Keratinocyte (primary cell): ENCODE measurements around the gene SNX13. TPM values are rescaled to one million over a fixed set of nuclear protein-coding genes. Genes with fewer than 3 reads are reported as not detected.

Experiments
- DNase-seq: peaks from one replicate; pipeline ENCODE4 v3.0.0-alpha.2; 2011; ENCODE audit warnings: low read depth, missing footprints, low spot score
- FAIRE-seq: peaks from 2 replicates; lab custom pipeline; 2011; peaks lifted over from hg19 to GRCh38; lab: Jason Lieb, UNC
- H2AFZ ChIP-seq: 2 replicates; pipeline ENCODE4 v1.6.0; 2012; ENCODE audit warnings: low read length, control low read depth, inconsistent platforms; ENCODE audit not compliant: control insufficient read depth
- H3K27ac ChIP-seq: 2 replicates; pipeline ENCODE4 v1.5.1; 2011; ENCODE audit warnings: low read length; ENCODE audit not compliant: control insufficient read depth, insufficient read depth
- H3K27me3 ChIP-seq: 3 replicates; pipeline ENCODE4 v1.6.0; 2011; ENCODE audit warnings: low read length; ENCODE audit not compliant: control insufficient read depth, insufficient read depth; ENCODE audit errors: extremely low read depth
- H3K36me3 ChIP-seq, 2 experiments: 2 replicates in 1 of 2; 3 replicates in 1 of 2; pipeline ENCODE4 v1.5.1; 2011; ENCODE audit warnings: low read length in 2 of 2, mild to moderate bottlenecking in 1 of 2; ENCODE audit not compliant: control insufficient read depth in 2 of 2, insufficient read depth in 2 of 2; ENCODE audit errors: extremely low read depth in 1 of 2
- H3K4me1 ChIP-seq: 3 replicates; pipeline ENCODE4 v1.5.1; 2011; ENCODE audit warnings: low read length; ENCODE audit not compliant: control insufficient read depth, insufficient read depth; ENCODE audit errors: extremely low read depth
- H3K4me2 ChIP-seq: 3 replicates; pipeline ENCODE4 v1.6.0; 2011; ENCODE audit warnings: low read depth, low read length; ENCODE audit not compliant: control insufficient read depth, insufficient read depth; ENCODE audit errors: extremely low read depth
- H3K4me3 ChIP-seq, 3 experiments: fragments of 200-600 bp in 1 of 3; sonication (generic) in 1 of 3; 2 replicates in 2 of 3; 3 replicates in 1 of 3; pipeline ENCODE4 v1.5.1; 2011 to 2016; ENCODE audit warnings: low read length in 3 of 3, mild to moderate bottlenecking in 3 of 3, control low read depth in 2 of 3, inconsistent platforms in 1 of 3, low read depth in 1 of 3, mixed read lengths in 1 of 3, mixed run types in 1 of 3, moderate library complexity in 1 of 3; ENCODE audit not compliant: control insufficient read depth in 2 of 3, insufficient read depth in 2 of 3; ENCODE audit errors: extremely low read depth in 1 of 3
- H3K79me2 ChIP-seq: 2 replicates; pipeline ENCODE4 v1.6.0; 2012; ENCODE audit warnings: low read length; ENCODE audit not compliant: control insufficient read depth, insufficient read depth
- H3K9ac ChIP-seq: 3 replicates; pipeline ENCODE4 v1.6.0; 2011; ENCODE audit warnings: low read length; ENCODE audit not compliant: control insufficient read depth, insufficient read depth; ENCODE audit errors: extremely low read depth
- H3K9me1 ChIP-seq: 3 replicates; pipeline ENCODE4 v1.6.0; 2011; ENCODE audit warnings: low read length; ENCODE audit not compliant: control insufficient read depth, insufficient read depth; ENCODE audit errors: extremely low read depth
- H3K9me3 ChIP-seq: 2 replicates; pipeline ENCODE4 v1.5.1; 2012; ENCODE audit warnings: low read depth, low read length; ENCODE audit not compliant: control insufficient read depth
- H4K20me1 ChIP-seq: 3 replicates; pipeline ENCODE4 v1.6.0; 2011; ENCODE audit warnings: low read length; ENCODE audit not compliant: control insufficient read depth, insufficient read depth; ENCODE audit errors: extremely low read depth
- EZH2 ChIP-seq: IDR thresholded peaks from one replicate; pipeline ENCODE4 v1.6.1; 2012; ENCODE audit warnings: inconsistent platforms, mild to moderate bottlenecking, low read length, moderate library complexity
- dilution Hi-C: fragments of 300-500 bp; cut with MboI; formaldehyde crosslinking; loops from one replicate; pipeline ENCODE4 v1.7.0; 2020; ENCODE audit warnings: low sequenced_read_pairs; ENCODE audit not compliant: extremely low pct_ligation_motif_present
- polyA plus RNA-seq, 5 experiments: library from polyadenylated mRNA; depleted of rRNA in 3 of 5; stranded (reverse) in 3 of 5; stranded (forward) in 1 of 5; unstranded in 1 of 5; fragments of >200 nt; gene quantifications; 1 replicate in 1 of 5; 2 replicates in 3 of 5; 3 replicates in 1 of 5; pipeline versions ENCODE4 v1.2.1 to v1.2.3, GENCODE V29; 2011 to 2012; ENCODE audit warnings: missing spikeins in 2 of 5, low read depth in 1 of 5, low replicate concordance in 1 of 5
- TF ChIP-seq, protein P1 (sequence below), 3 experiments: IDR thresholded peaks in 1 of 3; conservative IDR thresholded peaks in 1 of 3; optimal IDR thresholded peaks in 1 of 3; 2 replicates in 2 of 3; 3 replicates in 1 of 3; pipeline versions ENCODE3 to v1.5.1; 2011; ENCODE audit warnings: low read length in 3 of 3, mild to moderate bottlenecking in 3 of 3, moderate library complexity in 2 of 3, control low read depth in 1 of 3, inconsistent platforms in 1 of 3; ENCODE audit not compliant: insufficient read depth in 2 of 3; ENCODE audit errors: extremely low read depth in 1 of 3

Gene SNX13
- polyA plus RNA-seq, 1 donor (not counting 4 experiments of a cell fraction or from before 2014, with no cell fraction given), result 22.6 TPM

DNA sequence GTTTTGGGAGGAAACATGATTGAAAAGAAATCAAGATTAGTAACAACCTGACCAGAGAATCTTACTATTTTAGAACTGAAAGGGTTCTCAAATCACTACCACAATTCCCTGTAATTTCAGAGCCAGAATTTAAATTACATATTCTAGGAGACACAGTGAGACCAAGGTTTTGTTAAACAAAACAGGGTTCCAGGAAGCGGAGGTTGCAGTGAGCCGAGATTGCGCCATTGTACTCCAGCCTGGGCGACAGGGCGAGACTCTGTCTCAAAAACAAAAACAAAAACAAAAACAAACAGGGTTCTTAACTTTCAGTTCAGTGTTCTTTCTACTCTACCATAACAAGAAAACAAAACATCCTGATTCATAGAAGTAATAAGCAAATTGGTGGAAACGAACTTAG lies 57.6 kb downstream of the SNX13 start:
- no peaks in the 10 kb centered on the region for H3K36me3 ChIP-seq
- no peak for DNase-seq
- H4K20me1 ChIP-seq, result no peaks in the 10 kb centered on the region
- no peak overlapping the region for H3K27ac ChIP-seq
- H2AFZ ChIP-seq, result no peak overlapping the region
- H3K4me2 ChIP-seq, result no peak overlapping the region
- FAIRE-seq, result no peak
- H3K4me3 ChIP-seq, result no peak overlapping the region
- H3K79me2 ChIP-seq, result no peaks in the 10 kb centered on the region
- H3K9me1 ChIP-seq, result no peaks in the 10 kb centered on the region
- H3K4me1 ChIP-seq, result no peaks in the 10 kb centered on the region
- dilution Hi-C loops, result no loop called here
- H3K9ac ChIP-seq, result no peak overlapping the region
- no peaks in the 10 kb centered on the region for H3K27me3 ChIP-seq
- H3K9me3 ChIP-seq, result no peaks in the 10 kb centered on the region
- TF ChIP-seq EZH2, result no peak
- TF ChIP-seq, protein P1, sequence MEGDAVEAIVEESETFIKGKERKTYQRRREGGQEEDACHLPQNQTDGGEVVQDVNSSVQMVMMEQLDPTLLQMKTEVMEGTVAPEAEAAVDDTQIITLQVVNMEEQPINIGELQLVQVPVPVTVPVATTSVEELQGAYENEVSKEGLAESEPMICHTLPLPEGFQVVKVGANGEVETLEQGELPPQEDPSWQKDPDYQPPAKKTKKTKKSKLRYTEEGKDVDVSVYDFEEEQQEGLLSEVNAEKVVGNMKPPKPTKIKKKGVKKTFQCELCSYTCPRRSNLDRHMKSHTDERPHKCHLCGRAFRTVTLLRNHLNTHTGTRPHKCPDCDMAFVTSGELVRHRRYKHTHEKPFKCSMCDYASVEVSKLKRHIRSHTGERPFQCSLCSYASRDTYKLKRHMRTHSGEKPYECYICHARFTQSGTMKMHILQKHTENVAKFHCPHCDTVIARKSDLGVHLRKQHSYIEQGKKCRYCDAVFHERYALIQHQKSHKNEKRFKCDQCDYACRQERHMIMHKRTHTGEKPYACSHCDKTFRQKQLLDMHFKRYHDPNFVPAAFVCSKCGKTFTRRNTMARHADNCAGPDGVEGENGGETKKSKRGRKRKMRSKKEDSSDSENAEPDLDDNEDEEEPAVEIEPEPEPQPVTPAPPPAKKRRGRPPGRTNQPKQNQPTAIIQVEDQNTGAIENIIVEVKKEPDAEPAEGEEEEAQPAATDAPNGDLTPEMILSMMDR (optimal IDR thresholded peaks at IDR 0.05 in 1 of 3, IDR thresholded peaks at IDR 0.05 in 1 of 3, conservative IDR thresholded peaks at IDR 0.05 in 1 of 3; ENCODE audit: extremely low read depth in 1 of 3, insufficient read depth in 2 of 3, low read length in 3 of 3), result no peak

DNA sequence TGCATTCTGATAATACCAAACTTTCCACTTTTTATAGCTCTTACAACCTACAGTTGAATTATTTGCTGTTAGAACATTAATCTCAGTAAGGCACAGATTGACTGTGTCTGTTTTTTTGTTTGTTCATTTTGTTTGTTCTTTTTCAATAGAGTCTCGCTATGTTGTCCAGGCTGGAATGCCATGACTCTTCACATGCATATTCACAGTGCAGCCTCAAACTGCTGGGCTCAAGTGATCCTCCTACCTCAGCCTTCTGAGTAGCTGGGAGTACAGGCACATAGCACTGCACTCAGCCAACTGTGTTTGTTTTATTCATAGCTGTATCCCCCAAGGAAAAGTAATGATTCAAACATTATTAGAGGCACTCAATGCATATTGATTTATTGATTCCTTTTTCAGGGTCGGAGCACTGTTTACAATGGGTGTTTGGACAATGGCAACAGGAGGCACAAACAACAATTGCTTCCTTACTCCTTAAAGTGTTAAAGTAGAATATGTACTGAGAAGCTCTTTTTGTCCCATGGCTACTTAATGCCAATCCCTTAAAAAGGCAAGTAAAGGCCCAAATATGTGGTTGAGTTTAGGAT lies 61.1 kb downstream of the SNX13 start:
- TF ChIP-seq EZH2, result no peak
- TF ChIP-seq, protein P1 (optimal IDR thresholded peaks at IDR 0.05 in 1 of 3, IDR thresholded peaks at IDR 0.05 in 1 of 3, conservative IDR thresholded peaks at IDR 0.05 in 1 of 3; ENCODE audit: extremely low read depth in 1 of 3, insufficient read depth in 2 of 3, low read length in 3 of 3), result no peak
- no peaks in the 10 kb centered on the region for H3K4me1 ChIP-seq
- no peak overlapping the region for H3K27ac ChIP-seq
- H3K9ac ChIP-seq, result no peak overlapping the region
- H3K4me2 ChIP-seq, result no peak overlapping the region
- no peaks in the 10 kb centered on the region for H3K36me3 ChIP-seq
- H3K9me3 ChIP-seq, result no peaks in the 10 kb centered on the region
- DNase-seq (no peak), FAIRE-seq (no peak)
- no peaks in the 10 kb centered on the region for H3K9me1 ChIP-seq
- H2AFZ ChIP-seq, result no peak overlapping the region
- H3K4me3 ChIP-seq, result no peak overlapping the region
- no peaks in the 10 kb centered on the region for H3K27me3 ChIP-seq
- H4K20me1 ChIP-seq, result no peaks in the 10 kb centered on the region
- dilution Hi-C loops, result no loop called here
- no peaks in the 10 kb centered on the region for H3K79me2 ChIP-seq
